Activated naive CD4-positive, alpha-beta T cell treated with anti-CD3 and anti-CD28 coated beads for 36 hours (primary cell): ENCODE measurements around the gene PACRG. TPM values are rescaled to one million over a fixed set of nuclear protein-coding genes. Genes with fewer than 3 reads are reported as not detected.

Experiments
- CTCF ChIA-PET: fragments of 350-600 bp; sonication (Branson Sonifier 250); formaldehyde crosslinking; loops from one replicate; lab custom pipeline; 2021; ENCODE audit warnings: antibody characterized with exemption; lab: Charles Lee
- DNase-seq: peaks from one replicate; pipeline ENCODE4 v3.0.0-alpha.2; 2020
- H3K27ac Mint-ChIP-seq: one replicate; pipeline ENCODE4 v1.8.0; 2021; ENCODE audit warnings: mild to moderate bottlenecking, mixed read lengths
- H3K27me3 Mint-ChIP-seq: one replicate; pipeline ENCODE4 v1.8.0; 2021; ENCODE audit warnings: low read depth, mixed read lengths
- H3K36me3 Mint-ChIP-seq: one replicate; pipeline ENCODE4 v1.8.0; 2021; ENCODE audit warnings: low read depth, mixed read lengths
- H3K4me1 Mint-ChIP-seq: one replicate; pipeline ENCODE4 v1.8.0; 2021; ENCODE audit warnings: low read depth, mixed read lengths
- H3K4me3 Mint-ChIP-seq: one replicate; pipeline ENCODE4 v1.8.0; 2021; ENCODE audit warnings: mild to moderate bottlenecking, moderate library complexity, mixed read lengths
- H3K9me3 Mint-ChIP-seq: one replicate; pipeline ENCODE4 v1.8.0; 2021; ENCODE audit warnings: mixed read lengths
- intact Hi-C: fragments of 100-400 bp; cut with micrococcal nuclease; formaldehyde crosslinking; loops from one replicate; pipeline ENCODE4 v1.15.1; 2023
- total RNA-seq, 2 experiments: library from RNA; stranded (reverse); gene quantifications; one replicate each; pipeline ENCODE4 v1.2.3, GENCODE V29; 2021

The PACRG gene
- total RNA-seq, 2 experiments from 2014 or later = not detected

GRCh38 chr6:163354761-163355425, 627.1 kb downstream of the PACRG start:
- Mint-ChIP-seq H3K36me3 (no peaks in the 10 kb centered on the region), H3K9me3 (no peaks in the 10 kb centered on the region), H3K27ac (no peak overlapping the region), H3K4me3 (no peak overlapping the region), H3K27me3 (peaks cover 3% of the 10 kb centered on the region), H3K4me1 (no peaks in the 10 kb centered on the region)
- intact Hi-C loops = no loop called here
- CTCF ChIA-PET = no interaction called here
- no peak for DNase-seq

- CTCF ChIA-PET = no interaction called here
- H3K4me3 Mint-ChIP-seq = no peak overlapping the region
- no peak for DNase-seq
- no peaks in the 10 kb centered on the region for H3K36me3 Mint-ChIP-seq
- no peaks in the 10 kb centered on the region for H3K9me3 Mint-ChIP-seq
- peaks cover 5% of the 10 kb centered on the region for H3K27me3 Mint-ChIP-seq
- no peak overlapping the region for H3K27ac Mint-ChIP-seq
- no peaks in the 10 kb centered on the region for H3K4me1 Mint-ChIP-seq
- intact Hi-C loops = no loop called here
Measured at GRCh38 chr6:163355426-163355991, 627.7 kb downstream of the PACRG start.

GRCh38 chr6:163356324-163356723, 628.5 kb downstream of the PACRG start:
- CTCF ChIA-PET = no interaction called here
- no peaks in the 10 kb centered on the region for H3K9me3 Mint-ChIP-seq
- no peaks in the 10 kb centered on the region for H3K4me1 Mint-ChIP-seq
- DNase-seq = peak; percentile 7
- H3K27me3 Mint-ChIP-seq = peaks cover 6% of the 10 kb centered on the region
- H3K27ac Mint-ChIP-seq = no peak overlapping the region
- intact Hi-C loops = no loop called here
- no peaks in the 10 kb centered on the region for H3K36me3 Mint-ChIP-seq
- H3K4me3 Mint-ChIP-seq = no peak overlapping the region

GRCh38 chr6:163356743-163357142, 629.0 kb downstream of the PACRG start:
- CTCF ChIA-PET = no interaction called here
- no peak overlapping the region for H3K4me3 Mint-ChIP-seq
- no peaks in the 10 kb centered on the region for H3K9me3 Mint-ChIP-seq
- no peak overlapping the region for H3K27ac Mint-ChIP-seq
- peaks cover 9% of the 10 kb centered on the region for H3K27me3 Mint-ChIP-seq
- intact Hi-C loops = no loop called here
- H3K36me3 Mint-ChIP-seq = no peaks in the 10 kb centered on the region
- no peak for DNase-seq
- H3K4me1 Mint-ChIP-seq = no peaks in the 10 kb centered on the region

- H3K27ac Mint-ChIP-seq = no peak overlapping the region
- intact Hi-C loops = no loop called here
- no peak for DNase-seq
Measured at GRCh38 chr6:163364641-163365040, 636.9 kb downstream of the PACRG start.

More at GRCh38 chr6:163364641-163365040, 636.9 kb downstream of the PACRG start:
- CTCF ChIA-PET = interaction anchor here (0.7 kb wide), 1 partner anchor 40 kb away, joined by 3 read pairs; no protein-coding TSS in a partner anchor
- H3K27me3 Mint-ChIP-seq = peaks cover 6% of the 10 kb centered on the region
- H3K4me1 Mint-ChIP-seq = no peaks in the 10 kb centered on the region
- H3K9me3 Mint-ChIP-seq = no peaks in the 10 kb centered on the region
- no peak overlapping the region for H3K4me3 Mint-ChIP-seq
- H3K36me3 Mint-ChIP-seq = no peaks in the 10 kb centered on the region

Other genes starting within 250 kb of the PACRG start
- under 1 TPM; 0.33 to 0.72 TPM for gene PRKN, start 208 bp upstream of the PACRG start, total RNA-seq